Transverse colon (tissue), 3 donors: ENCODE data around the gene RASSF1.

Experiments
- POLR2A ChIP-seq: fragments of 450-650 bp; IDR thresholded peaks from one replicate; pipeline ENCODE4 v1.6.1; 2016; ENCODE audit warnings: antibody characterized with exemption, mild to moderate bottlenecking, moderate library complexity
- TF ChIP-seq, protein P1 (sequence below), 5 experiments: fragments of 200-600 bp in 3 of 5; fragments of 450-650 bp in 2 of 5; sonication (generic) in 3 of 5; IDR thresholded peaks; 1 replicate in 2 of 5; 2 replicates in 3 of 5; pipeline ENCODE4 v1.5.1; 2016 to 2017; ENCODE audit warnings: antibody characterized with exemption in 5 of 5, inconsistent platforms in 3 of 5, mild to moderate bottlenecking in 2 of 5, moderate library complexity in 1 of 5

DNA sequence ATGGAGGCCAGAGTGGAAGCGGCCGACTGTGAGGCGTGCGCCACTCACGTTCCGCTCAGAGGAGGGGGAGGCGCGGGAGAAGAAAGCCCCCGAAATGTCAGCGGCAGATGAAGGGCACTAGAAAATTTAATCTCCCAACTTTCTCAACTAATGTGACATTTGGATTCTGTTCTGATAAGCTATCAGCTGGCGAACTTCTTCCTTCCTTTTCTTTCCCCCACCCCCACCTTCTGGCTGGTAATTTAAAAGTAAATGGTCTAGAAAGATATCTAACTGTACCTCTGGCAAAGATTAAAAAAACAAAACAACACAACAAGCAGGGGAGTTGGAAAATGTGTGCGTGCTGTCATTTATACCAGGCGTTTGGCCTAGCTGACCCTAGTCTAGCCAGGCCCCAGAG, 45.1 kb upstream of the RASSF1 start:
- TF ChIP-seq, protein P1, sequence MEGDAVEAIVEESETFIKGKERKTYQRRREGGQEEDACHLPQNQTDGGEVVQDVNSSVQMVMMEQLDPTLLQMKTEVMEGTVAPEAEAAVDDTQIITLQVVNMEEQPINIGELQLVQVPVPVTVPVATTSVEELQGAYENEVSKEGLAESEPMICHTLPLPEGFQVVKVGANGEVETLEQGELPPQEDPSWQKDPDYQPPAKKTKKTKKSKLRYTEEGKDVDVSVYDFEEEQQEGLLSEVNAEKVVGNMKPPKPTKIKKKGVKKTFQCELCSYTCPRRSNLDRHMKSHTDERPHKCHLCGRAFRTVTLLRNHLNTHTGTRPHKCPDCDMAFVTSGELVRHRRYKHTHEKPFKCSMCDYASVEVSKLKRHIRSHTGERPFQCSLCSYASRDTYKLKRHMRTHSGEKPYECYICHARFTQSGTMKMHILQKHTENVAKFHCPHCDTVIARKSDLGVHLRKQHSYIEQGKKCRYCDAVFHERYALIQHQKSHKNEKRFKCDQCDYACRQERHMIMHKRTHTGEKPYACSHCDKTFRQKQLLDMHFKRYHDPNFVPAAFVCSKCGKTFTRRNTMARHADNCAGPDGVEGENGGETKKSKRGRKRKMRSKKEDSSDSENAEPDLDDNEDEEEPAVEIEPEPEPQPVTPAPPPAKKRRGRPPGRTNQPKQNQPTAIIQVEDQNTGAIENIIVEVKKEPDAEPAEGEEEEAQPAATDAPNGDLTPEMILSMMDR (IDR thresholded peaks at IDR 0.05) = no peak
- no peak for TF ChIP-seq POLR2A
